GM18870 (cell line): ENCODE data around the gene SETBP1.

Experiments
- ATAC-seq: cut with Tn5 transposase; IDR thresholded peaks from one replicate; pipeline ENCODE4 v1.9.1; 2021; ENCODE audit warnings: moderate library complexity; ENCODE audit not compliant: unreplicated experiment

Gene SETBP1

DNA sequence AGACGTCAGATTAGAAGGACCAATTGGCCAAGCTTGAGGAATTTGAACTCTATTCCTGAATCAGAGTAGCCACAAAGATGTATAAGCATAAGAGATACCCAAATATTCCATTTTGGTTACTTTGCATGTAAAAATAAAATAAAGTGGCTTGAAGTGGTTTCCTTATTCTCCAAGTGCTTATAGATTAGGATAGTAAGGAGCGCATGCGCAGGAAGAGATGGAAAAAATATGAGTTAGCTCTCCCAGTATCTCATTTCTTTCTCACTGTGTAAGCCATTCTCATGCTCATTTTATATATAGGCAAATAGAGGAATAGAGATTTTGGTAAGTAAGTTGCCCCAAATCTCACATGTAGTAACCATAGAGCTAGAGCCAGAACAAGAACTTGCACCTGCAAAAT is 241.3 kb downstream of the SETBP1 start:
- ATAC-seq, result no peak

DNA sequence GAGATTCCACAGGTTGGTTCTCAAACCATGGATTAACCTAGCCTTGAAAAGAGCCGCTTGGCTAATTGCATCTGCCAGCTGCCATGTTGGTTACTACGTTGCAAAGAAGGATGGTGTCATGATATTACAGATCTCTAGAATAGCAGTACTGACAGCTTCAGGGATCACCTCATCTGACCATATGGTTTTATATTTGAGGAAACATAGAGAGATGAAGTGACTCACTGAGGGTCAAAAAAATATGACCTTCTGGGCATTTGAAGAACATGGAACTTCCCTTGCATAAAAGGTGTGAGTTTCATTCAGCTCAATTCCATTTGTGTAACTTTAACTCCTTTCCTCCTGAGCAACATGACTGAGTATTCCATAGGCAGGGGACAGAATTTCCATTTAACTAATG is 242.3 kb downstream of the SETBP1 start:
- ATAC-seq, result no peak

DNA sequence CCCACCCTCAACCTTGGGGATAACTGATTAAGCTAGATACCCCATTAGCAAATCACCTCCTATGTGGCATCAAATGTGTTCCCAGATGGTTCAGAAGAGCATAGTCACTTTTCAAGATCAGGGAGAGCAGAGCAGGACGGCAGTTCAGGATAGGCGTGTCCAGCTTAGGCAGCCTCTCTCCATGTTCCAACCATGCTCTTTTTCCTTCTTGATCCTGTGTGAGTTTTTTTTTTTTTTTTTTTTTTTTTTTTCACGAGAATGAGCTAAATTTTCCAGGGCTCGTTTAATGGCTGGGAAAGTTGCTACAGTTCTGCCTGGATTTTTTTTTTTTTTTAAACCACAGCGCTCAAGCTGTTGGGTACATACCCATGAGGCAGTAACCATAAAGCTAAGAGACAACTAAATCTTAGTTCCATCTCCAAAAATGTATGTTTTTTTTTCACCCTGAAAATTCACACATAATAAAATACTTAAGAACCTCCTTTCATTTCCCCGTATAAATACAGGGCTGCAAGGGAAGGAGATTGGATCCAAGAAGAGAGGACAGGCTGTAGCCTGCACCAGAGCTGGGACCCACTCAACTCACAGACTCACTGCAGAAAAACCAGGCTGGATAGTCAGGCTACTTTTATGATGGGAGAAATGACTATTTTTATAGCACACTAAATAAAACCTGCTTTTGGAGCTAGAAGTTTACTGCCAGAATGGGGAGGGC is 244.3 kb downstream of the SETBP1 start:
- no peak for ATAC-seq

DNA sequence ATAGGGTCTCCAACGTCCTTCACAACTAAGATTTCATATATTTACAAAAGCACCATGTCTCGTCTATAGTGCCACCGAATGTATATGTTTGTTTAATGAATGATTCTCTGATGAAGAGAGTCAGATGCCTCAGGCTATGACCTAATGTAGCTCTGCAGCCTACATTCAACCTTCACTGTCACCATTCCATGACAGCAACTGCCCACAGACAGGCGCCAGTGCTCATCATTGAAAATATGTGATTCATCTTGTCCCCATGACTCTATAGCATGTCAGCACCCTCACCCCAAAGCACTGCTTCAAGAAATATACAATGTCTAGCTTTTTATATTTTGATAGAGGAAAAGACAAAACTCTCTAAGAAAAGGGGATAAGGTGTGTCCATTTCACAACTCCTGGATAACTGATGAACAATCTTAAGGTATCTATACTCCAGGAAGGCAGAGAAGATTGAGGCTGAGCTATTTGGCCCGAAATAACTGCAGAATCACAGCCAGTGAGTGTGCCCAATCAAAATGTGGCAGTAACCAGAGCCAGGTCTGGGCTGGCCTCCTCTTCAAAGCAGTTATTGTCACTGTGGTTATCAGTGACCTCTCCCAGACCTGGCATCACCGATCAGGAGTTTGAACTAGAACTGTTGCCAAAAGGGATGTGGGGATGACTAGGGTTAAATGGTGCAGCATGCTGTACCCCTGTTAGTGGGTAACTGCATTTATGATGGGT is 246.6 kb downstream of the SETBP1 start:
- ATAC-seq, result no peak

DNA sequence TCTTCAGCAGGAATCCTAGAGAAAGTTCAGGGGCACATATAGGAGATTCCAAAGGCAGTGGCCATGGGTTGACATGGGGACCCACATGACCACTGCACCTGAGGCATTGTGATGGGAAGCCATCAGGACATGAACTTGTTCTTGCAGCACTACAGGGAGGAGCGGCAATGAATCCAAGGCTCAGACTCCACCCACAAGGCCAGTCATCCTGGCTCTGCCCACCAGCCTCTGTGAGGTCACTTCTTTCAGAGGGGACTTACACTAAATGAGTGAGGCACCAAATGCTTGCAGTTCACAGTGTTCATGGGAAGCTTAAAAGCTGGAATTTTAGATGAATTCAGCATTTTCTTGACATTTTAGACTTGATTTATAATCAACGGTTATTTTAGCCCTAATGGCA is 254.2 kb downstream of the SETBP1 start:
- no peak for ATAC-seq

DNA sequence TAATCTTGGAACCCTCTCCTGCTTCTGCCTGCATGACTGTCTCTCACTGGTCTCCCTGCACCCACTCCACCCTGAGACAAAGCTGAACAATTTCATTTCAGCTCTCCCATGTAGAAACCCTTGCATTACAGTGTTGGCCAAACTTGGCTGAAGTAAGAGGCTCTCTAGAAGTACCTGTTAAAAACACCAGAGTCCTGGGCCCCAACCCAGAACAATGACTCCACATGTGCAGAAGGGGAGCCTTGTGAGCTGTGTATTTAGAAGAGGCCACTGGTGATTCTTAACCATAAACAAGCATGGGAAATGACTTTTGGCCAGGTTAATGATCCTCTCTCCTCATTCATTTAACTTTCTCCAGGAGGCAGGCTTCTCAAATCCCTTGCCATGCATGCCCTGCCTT is 254.8 kb downstream of the SETBP1 start:
- no peak for ATAC-seq

DNA sequence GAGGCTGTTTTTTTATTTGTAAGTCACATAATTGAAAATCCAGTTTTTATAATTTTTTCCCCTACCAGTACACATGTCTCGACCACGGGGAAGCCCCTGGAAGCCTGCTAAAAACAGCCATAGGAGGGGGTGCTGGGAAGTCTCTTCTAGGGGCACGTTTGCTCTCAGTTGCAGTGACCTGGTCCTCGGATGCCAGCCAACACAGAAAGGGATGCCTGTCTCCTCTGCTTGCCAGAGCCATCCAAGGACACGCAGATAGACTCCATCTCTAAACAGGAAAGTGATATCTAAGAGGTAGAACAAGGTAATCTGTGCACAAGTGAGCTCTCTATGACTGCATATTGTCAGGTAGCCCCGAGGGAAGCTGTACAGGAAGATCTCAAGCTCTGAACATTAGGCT is 255.8 kb downstream of the SETBP1 start:
- no peak for ATAC-seq

DNA sequence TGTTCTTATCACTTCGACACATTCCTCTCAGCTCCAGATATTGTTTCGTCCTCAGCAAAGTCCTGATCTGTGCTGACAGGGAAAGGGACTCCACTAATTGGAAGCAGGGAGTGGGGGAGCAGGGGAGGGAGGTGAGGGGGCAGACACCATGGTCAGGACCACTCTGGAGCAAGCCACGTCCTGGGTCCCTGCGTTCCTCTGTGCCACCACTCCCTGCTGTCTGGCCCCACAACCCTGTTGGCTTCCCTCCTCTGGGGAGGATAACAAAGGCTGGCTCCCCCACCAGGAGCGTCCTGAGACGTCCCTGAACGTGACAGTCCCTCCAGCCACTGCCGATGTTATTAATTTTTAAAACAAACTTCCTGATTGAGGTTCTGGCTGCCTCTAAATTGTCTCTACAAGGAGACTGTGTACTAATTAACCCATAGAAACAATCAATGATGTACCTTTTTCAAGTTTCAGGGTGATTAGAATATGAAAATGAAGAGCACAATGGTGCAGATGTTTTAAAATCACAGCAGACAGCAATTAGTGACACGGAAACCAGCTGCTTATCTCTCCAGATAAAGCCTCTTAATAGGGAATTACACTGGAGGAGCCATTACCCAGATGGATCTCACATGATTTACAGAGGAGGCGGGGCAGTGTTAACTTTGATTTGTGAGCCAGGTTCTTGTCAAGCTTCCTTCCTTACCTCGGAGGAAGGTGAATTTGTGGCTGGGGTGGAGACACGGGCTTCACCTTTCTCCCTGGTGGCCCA is 257.5 kb downstream of the SETBP1 start:
- ATAC-seq, result no peak

DNA sequence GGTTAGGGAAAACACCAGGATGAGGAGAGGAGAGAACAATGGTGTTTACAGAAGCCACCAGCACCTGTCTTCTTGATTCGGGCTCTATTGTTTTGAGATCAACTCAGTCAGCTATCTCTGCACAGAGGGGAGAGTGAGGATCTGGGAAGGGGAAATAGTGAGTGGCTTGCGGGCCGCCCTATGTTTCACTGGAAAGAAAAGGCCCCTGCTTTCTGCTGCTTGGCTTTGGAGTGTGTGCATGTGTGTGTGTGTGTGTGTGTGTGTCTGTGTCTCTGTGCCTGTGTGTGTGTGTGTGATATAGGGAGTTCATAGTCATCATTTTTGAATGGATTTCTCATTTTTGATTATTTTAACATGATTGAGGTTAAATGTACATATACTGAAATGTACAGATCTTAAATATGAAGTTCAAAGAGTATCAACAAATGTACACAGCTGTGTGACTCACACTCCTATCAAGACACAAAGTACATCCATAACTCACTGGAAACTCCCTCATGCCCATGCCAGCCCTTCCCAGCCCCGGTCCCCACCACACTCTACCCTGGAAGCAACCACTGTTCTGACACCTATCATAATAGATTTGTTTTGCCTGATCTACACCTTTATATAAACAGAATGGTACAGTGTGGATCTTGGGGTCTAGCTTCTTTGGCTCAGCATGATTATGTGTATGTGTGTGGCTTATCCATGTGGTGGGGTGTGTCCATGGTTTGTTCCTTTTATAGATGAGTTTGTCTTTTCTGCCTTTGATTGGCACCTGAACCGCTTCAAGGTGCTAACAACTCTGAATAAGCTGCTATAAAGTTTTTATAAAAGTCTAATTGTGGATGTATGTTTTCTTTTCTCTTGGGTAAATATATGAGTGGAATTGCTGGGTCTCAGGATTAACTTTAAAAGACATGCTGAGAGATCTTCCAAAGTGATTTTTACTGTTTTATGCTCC is 258.3 kb downstream of the SETBP1 start:
- no peak for ATAC-seq

DNA sequence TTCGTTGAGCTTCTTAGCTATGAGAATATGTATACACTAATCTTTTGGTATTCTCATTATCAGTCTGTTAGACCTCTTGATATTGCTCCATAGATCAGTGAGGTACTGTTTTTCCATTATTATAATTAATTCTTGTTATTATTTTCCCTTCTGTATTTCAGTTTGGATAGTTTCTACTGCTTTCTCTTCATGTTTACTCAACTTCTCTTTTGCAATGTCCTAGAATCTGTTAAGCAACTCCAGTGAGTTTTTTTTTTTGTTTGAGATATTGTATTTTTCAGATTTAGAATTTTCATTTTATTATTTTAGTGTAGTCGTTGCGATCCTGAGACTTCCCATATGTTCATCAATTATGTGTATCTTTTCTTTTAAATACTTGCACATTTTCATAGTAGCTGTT is 260.8 kb downstream of the SETBP1 start:
- ATAC-seq, result no peak

DNA sequence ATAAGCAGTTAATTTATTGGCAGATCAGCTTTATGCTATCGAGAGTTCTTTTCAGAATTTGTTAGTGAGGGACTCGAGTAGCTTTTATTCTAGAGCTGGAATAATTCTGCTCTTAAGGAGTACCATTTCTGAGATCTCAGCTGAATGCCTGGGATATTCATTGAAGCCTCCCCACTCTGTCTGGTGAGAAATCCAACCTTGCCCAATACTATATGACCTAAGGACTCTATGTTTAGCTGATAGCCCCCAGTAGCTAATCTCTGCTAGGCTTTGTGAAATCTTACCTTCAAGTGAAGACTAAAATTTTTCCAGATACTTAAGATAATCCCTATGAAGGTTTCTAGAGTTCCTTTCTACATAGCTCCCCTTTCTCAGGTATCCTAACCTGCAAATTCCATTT is 261.4 kb downstream of the SETBP1 start:
- ATAC-seq, result no peak

DNA sequence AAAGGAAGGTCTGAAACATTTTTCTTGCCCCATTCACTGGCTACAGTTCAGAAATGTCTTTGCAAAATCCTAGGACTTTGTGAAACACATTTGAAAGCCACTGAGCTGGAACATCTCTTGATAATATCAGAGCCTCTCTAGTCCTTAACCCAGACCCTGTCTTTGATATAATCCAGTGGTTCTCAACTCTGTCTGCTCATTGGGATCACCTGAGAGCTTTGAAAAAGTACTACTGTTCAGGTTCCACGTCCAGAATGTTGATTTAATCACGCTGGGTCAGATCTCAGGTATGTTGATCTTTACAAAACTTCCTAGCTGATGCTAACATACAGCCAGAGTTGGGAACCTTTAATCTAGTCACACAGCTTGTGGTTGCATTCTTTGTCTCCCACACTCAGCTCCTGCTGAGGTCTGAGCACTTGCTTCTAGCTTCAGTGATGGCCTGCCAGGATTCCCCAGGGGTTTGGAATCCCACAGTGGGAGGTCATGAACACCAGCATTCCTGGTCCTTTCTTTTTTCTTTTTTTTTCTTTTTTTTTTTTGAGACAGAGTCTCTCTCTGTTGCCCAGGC is 262.7 kb downstream of the SETBP1 start:
- no peak for ATAC-seq

DNA sequence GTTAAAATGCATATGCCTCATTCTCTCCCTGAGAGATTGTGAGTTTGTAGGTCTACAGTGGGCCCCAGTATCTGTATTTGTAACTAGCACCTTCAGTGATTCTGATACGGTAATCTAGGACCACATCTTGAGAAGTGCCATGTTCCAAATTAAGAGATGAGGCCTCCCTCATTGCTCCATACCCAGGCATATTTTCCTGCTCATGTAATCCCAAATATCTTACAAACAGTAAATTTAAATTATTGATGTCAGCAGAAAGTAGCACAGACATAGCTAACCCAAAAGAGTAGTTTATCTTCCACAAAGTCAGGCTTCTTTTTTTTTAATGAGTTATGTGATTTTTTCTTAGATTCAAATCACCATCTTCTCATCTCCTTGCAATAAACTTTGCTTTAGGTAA is 263.8 kb downstream of the SETBP1 start:
- ATAC-seq, result no peak

DNA sequence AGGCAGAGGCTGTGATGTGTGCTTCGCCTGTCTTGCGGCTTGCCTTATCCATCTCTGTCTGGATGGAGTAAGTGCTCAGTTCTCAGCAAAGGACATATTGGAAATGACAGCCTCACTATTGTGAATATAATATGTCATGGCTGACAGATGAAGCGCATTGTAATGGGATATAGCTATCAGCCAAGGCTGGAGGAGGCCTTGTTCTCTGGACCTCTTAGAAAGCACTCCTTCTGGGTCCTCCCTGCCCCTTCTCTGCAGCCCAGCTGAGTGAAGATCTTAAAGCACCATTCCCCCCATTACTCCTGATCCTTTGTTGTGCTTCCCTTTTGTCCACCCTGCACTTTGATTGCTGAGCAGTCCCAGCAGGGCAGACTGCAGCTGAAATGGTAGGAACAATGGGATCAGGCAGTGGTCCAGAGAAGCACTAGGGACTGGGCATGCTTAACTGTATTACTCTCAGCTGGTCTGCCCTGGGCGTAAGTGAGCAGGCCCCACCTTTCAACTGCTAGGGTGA is 265.3 kb downstream of the SETBP1 start:
- no peak for ATAC-seq

DNA sequence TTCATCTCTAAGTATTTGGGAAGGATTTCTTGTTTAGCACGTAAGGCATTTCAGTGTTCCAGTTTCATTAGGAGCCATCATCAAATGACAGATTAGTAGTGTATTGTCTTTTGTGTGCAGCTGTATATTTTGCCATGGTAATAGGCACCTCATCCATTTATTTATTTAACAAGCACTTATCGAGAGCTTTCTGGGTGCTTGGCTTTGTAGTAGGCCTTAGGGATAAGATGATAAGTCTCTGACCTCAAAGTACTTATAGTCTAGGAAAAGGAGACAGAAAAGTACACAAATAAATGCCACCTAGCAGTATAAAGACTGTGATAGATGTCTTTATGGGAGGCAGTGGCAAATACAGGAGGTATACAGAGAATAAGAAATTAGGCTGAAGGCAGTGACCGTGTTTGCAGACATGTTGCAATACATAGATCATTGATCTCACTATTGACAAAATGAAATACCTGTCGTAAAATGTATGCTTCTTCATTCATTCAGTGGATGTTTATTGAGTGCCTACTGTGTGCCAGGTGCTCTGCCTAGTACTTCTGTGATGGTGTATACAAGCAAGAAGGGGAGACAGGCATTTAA is 265.9 kb downstream of the SETBP1 start:
- ATAC-seq, result no peak

DNA sequence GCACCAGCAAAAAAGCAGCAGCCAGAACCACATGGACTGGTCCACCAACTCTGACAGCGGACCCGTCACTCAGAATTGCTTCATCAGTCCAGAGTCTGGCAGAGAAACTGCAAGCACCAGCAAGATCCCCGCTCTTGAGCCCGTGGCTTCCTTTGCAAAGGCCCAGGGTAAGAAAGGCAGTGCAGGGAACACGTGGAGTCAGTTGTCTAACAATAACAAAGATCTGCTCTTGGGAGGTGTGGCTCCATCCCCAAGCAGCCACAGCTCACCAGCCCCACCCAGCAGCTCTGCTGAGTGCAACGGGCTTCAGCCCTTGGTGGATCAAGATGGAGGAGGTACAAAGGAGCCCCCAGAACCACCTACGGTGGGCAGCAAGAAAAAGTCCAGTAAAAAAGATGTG is 269.3 kb downstream of the SETBP1 start:
- ATAC-seq, result no peak

DNA sequence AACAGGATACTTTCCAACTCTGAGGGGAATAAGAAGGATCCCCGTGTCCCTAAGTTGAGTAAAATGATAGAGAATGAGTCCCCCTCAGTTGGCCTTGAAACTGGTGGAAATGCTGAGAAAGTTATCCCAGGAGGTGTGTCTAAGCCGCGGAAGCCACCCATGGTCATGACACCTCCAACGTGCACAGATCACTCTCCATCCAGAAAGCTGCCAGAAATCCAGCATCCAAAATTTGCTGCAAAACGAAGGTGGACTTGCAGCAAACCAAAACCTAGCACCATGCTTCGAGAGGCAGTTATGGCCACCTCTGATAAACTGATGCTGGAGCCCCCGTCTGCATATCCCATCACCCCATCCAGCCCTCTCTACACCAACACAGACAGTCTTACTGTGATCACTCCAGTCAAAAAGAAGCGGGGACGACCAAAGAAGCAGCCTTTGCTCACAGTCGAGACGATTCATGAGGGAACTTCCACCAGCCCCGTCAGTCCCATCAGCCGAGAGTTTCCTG is 270.1 kb downstream of the SETBP1 start:
- no peak for ATAC-seq

DNA sequence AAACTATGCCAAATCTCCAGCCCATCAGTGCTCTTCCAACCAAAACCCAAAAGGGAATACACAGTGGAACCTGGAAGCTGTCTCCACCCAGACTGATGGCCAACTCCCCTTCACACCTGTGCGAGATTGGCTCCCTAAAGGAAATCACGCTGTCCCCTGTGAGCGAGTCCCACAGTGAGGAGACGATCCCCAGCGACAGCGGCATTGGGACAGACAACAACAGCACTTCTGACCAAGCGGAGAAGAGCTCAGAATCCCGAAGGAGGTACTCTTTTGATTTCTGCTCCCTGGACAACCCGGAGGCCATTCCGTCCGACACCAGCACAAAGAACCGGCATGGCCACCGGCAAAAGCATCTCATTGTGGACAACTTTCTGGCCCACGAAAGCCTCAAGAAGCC is 271.1 kb downstream of the SETBP1 start:
- no peak for ATAC-seq

DNA sequence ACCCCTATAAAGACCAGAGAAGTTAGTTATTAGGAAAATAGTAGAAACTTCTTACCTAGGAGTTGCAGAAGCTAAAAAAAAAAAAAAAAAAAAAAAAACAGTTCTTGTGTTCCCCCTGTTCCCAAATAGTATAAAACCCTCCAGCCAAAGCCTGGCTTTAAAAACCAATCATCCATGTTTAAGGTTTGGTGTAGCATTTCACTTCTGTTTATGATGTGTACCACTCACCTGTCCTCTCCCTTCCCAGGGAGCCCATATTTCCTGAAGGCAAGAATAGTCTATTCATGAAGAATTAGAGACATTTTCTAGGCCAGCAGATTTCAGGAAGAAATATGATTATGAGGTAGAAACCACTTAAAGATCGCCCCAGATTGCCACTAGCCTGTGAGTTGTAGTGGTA is 273.6 kb downstream of the SETBP1 start:
- ATAC-seq, result no peak

DNA sequence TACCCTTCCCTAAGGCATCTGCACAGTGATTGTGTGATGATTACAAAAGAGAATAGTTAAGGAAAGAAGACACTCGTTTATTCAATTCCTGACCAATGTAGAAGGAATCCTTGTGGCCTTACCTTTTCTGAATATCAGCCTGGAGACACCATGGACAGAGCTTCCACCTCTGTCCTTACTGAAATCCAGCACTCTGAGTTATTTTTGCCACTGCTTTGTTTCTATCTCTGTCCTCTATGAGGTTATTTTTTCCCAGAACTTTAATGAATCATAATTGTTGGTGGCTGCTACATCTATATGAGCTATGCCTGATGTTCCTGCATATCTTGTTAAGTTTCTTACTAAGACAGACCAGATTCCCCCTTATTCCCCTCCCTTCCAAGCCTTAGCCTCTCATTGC is 275.1 kb downstream of the SETBP1 start:
- ATAC-seq, result no peak
